Sigmoid colon (tissue), 4 donors: ENCODE measurements around the gene MSH3.

Experiments
- CTCF ChIP-seq, 4 experiments: fragments of 450-650 bp in 3 of 4; fragments of 200-600 bp in 1 of 4; IDR thresholded peaks; one replicate each; pipeline ENCODE4 v1.5.1; 2016 to 2019; ENCODE audit warnings: antibody characterized with exemption in 4 of 4, mild to moderate bottlenecking in 3 of 4, moderate library complexity in 2 of 4
- EP300 ChIP-seq, 4 donors: sonication (generic); formaldehyde crosslinking; IDR thresholded peaks; one replicate each; pipeline ENCODE4 v1.6.1; 2017; ENCODE audit warnings: antibody characterized with exemption in 4 of 4
- POLR2A ChIP-seq, 2 donors: fragments of 450-650 bp; IDR thresholded peaks; one replicate each; pipeline ENCODE4 v1.6.1; 2016; ENCODE audit warnings: antibody characterized with exemption in 2 of 2, mild to moderate bottlenecking in 2 of 2, moderate library complexity in 2 of 2
- POLR2AphosphoS5 ChIP-seq, 4 donors: sonication (generic); formaldehyde crosslinking; IDR thresholded peaks; one replicate each; pipeline ENCODE4 v1.6.1; 2017; ENCODE audit warnings: antibody characterized with exemption in 4 of 4

DNA sequence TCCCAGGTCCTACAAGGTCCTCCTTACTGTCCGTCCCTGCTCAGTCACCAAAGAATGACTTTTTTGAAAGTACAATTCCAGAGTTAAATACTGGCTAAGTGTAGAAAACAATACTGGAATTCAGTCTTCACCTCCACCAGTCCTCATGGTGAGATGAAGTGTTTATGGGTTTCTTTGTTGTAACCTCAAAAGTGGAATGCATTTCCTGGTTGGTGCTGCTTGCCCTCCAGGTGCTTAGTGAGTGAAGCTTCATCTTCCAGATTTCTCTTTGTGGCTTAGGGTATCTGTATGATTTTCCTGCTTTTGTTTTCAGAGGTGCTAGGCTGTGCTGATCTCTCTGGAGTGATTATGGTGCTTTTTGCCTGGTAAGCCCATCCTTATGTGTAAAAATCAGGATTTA is 49.8 kb downstream of the MSH3 start:
- TF ChIP-seq CTCF (IDR thresholded peaks at IDR 0.05) (no peak), POLR2A (IDR thresholded peaks at IDR 0.05) (no peak), POLR2AphosphoS5 (IDR thresholded peaks at IDR 0.05) (no peak), EP300 (IDR thresholded peaks at IDR 0.05) (no peak)
